Endothelial cell of umbilical vein (primary cell): ENCODE results near the gene CTSH. TPM values are rescaled to one million over a fixed set of nuclear protein-coding genes. Genes with fewer than 3 reads are reported as not detected.

Experiments used
- BruUV-seq: library from RNA; stranded (reverse); fragments of 400-500 nt; replicated peaks from 2 replicates; lab custom pipeline; 2021; lab: Mats Ljungman, UMichigan
- CTCF ChIA-PET: fragments of 300-600, 350-600 bp; sonication (Branson Sonifier 250); formaldehyde crosslinking; loops from one replicate; lab custom pipeline; 2021; ENCODE audit warnings: antibody characterized with exemption, inconsistent platforms; lab: Charles Lee
- POLR2A ChIA-PET: fragments of 300-600, 350-600 bp; sonication (Branson Sonifier 250); formaldehyde crosslinking; loops from one replicate; lab custom pipeline; 2021; ENCODE audit warnings: antibody characterized with exemption, inconsistent platforms; lab: Charles Lee
- DNase-seq: peaks from one replicate; pipeline ENCODE4 v3.0.0-alpha.2; 2011; ENCODE audit warnings: low read depth, low spot score
- FAIRE-seq: peaks from 2 replicates; lab custom pipeline; 2011; peaks lifted over from hg19 to GRCh38; lab: Jason Lieb, UNC
- H2AFZ ChIP-seq: 2 replicates; pipeline ENCODE4 v1.6.0; 2012; ENCODE audit warnings: low read depth, low read length, control low read depth, inconsistent platforms
- H3K27ac ChIP-seq: 2 replicates; pipeline ENCODE4 v1.5.1; 2011; ENCODE audit warnings: low read depth, mild to moderate bottlenecking, control low read depth, low read length, moderate library complexity; ENCODE audit not compliant: insufficient read depth
- H3K27me3 ChIP-seq, 2 experiments: 2 replicates each; pipeline versions ENCODE4 v1.6.0 to v1.6.1; 2011; ENCODE audit warnings: low read length in 2 of 2, mixed read lengths in 1 of 2; ENCODE audit not compliant: control insufficient read depth in 2 of 2, insufficient read depth in 2 of 2
- H3K36me3 ChIP-seq, 2 experiments: 2 replicates in 1 of 2; 3 replicates in 1 of 2; pipeline ENCODE4 v1.5.1; 2011; ENCODE audit warnings: low read length in 2 of 2, mild to moderate bottlenecking in 1 of 2, moderate library complexity in 1 of 2; ENCODE audit not compliant: control insufficient read depth in 2 of 2, insufficient read depth in 2 of 2; ENCODE audit errors: extremely low read depth in 1 of 2
- H3K4me1 ChIP-seq: 3 replicates; pipeline ENCODE4 v1.5.1; 2011; ENCODE audit warnings: mild to moderate bottlenecking, low read length; ENCODE audit not compliant: control insufficient read depth, insufficient read depth; ENCODE audit errors: extremely low read depth
- H3K4me2 ChIP-seq: 2 replicates; pipeline ENCODE4 v1.6.1; 2011; ENCODE audit warnings: low read length, control low read depth, mixed read lengths; ENCODE audit not compliant: insufficient read depth
- H3K4me3 ChIP-seq, 3 experiments: fragments of 200-600 bp in 1 of 3; sonication (generic), shearing (Covaris generic) in 1 of 3; replicated peaks in 1 of 3; 2 replicates each; pipeline ENCODE4 v1.5.1; 2011 to 2016; ENCODE audit warnings: control low read depth in 3 of 3, low read length in 3 of 3, mild to moderate bottlenecking in 2 of 3, inconsistent platforms in 1 of 3, low read depth in 1 of 3, moderate library complexity in 1 of 3; ENCODE audit not compliant: insufficient read depth in 1 of 3
- H3K79me2 ChIP-seq: 2 replicates; pipeline ENCODE4 v1.6.0; 2012; ENCODE audit warnings: low read length, inconsistent platforms; ENCODE audit not compliant: control insufficient read depth, insufficient read depth
- H3K9ac ChIP-seq: replicated peaks from 2 replicates; pipeline ENCODE3; 2011; ENCODE audit warnings: low read length, control low read depth; ENCODE audit not compliant: insufficient read depth; ENCODE audit errors: extremely low read depth
- H3K9me1 ChIP-seq: replicated peaks from 3 replicates; pipeline ENCODE4 v1.6.0; 2011; ENCODE audit warnings: mild to moderate bottlenecking, low read length; ENCODE audit not compliant: control insufficient read depth, insufficient read depth; ENCODE audit errors: extremely low read depth
- H3K9me3 ChIP-seq: replicated peaks from 2 replicates; pipeline ENCODE4 v1.5.1; 2012; ENCODE audit warnings: low read length, inconsistent platforms; ENCODE audit not compliant: control insufficient read depth, insufficient read depth
- H4K20me1 ChIP-seq: replicated peaks from 2 replicates; pipeline ENCODE3; 2011; ENCODE audit warnings: mild to moderate bottlenecking, low read length; ENCODE audit not compliant: control insufficient read depth, insufficient read depth; ENCODE audit errors: extremely low read depth
- EZH2 ChIP-seq: IDR thresholded peaks from 2 replicates; pipeline ENCODE4 v1.6.1; 2012; ENCODE audit warnings: borderline replicate concordance, low read depth, mild to moderate bottlenecking, moderate library complexity, low read length, inconsistent platforms; ENCODE audit not compliant: severe bottlenecking
- GATA2 ChIP-seq: IDR thresholded peaks from 2 replicates; pipeline ENCODE4 v1.7.0; 2011; ENCODE audit warnings: low read depth, mild to moderate bottlenecking, moderate library complexity, mixed read lengths, low read length; ENCODE audit not compliant: insufficient read length, insufficient read depth
- JUN ChIP-seq: IDR thresholded peaks from 2 replicates; pipeline ENCODE4 v1.6.1; 2011; ENCODE audit warnings: borderline replicate concordance, low read depth; ENCODE audit not compliant: insufficient read length, insufficient read depth
- MYC ChIP-seq: IDR thresholded peaks from one replicate; pipeline ENCODE4 v1.6.1; 2011; ENCODE audit warnings: mild to moderate bottlenecking, low read depth, low read length
- POLR2A ChIP-seq: IDR thresholded peaks from 2 replicates; pipeline ENCODE4 v1.6.1; 2012; ENCODE audit warnings: low read depth, mild to moderate bottlenecking, control low read depth, low read length
- dilution Hi-C: fragments of 300-500 bp; cut with MboI; formaldehyde crosslinking; loops from one replicate; pipeline ENCODE4 v1.15.0; 2019; ENCODE audit warnings: low sequenced_read_pairs; ENCODE audit not compliant: extremely low pct_ligation_motif_present
- intact Hi-C: fragments of 100-400 bp; cut with micrococcal nuclease; formaldehyde crosslinking; loops from one replicate; pipeline ENCODE4 v1.10.0; 2022
- polyA plus RNA-seq, 4 experiments: library from polyadenylated mRNA; depleted of rRNA in 3 of 4; stranded (reverse) in 3 of 4; unstranded in 1 of 4; fragments of >200 nt; gene quantifications; 2 replicates each; pipeline versions ENCODE4 v1.2.1 to v1.2.3, GENCODE V29; 2011 to 2012; ENCODE audit warnings: missing spikeins in 1 of 4
- total RNA-seq: library from RNA; stranded (reverse); gene quantifications from 2 replicates; pipeline ENCODE4 v1.2.3, GENCODE V29; 2021
- TF ChIP-seq, protein P1 (sequence below): IDR thresholded peaks from 2 replicates; pipeline ENCODE4 v1.6.1; 2011; ENCODE audit not compliant: insufficient read depth, insufficient read length
- TF ChIP-seq, protein P2 (sequence below), 2 donors: IDR thresholded peaks; 1 replicate in 1 of 2; 2 replicates in 1 of 2; pipeline ENCODE4 v1.5.1; 2011; ENCODE audit warnings: low read length in 2 of 2, mild to moderate bottlenecking in 2 of 2, moderate library complexity in 2 of 2, control low read depth in 1 of 2, inconsistent platforms in 1 of 2, low read depth in 1 of 2; ENCODE audit not compliant: insufficient read depth in 1 of 2; ENCODE audit errors: extremely low read depth in 1 of 2

Gene CTSH
- total and polyA plus RNA-seq, 2 donors (not counting 3 experiments of a cell fraction or from before 2014, with no cell fraction given), result 7.0 to 7.4 TPM

- no peak for DNase-seq
- no peak overlapping the region for H3K9ac ChIP-seq
- BruUV-seq, result no TSS peak
- FAIRE-seq, result no peak
- no peaks in the 10 kb centered on the region for H3K79me2 ChIP-seq
- peaks cover 18 to 25% of the 10 kb centered on the region in 2 experiments for H3K36me3 ChIP-seq
- H3K27ac ChIP-seq, result no peak overlapping the region
- CTCF ChIA-PET, result interaction anchor here (0.7 to 2.5 kb wide), 4 partner anchors 15 to 85 kb away, joined by 3 to 10 read pairs (median 4); no protein-coding TSS in a partner anchor
- dilution Hi-C loops (no loop called here), intact Hi-C loops (no loop called here)
- no peaks in the 10 kb centered on the region for H3K4me1 ChIP-seq
- H2AFZ ChIP-seq, result no peak overlapping the region
- TF ChIP-seq JUN, result no peak
- TF ChIP-seq, protein P1, sequence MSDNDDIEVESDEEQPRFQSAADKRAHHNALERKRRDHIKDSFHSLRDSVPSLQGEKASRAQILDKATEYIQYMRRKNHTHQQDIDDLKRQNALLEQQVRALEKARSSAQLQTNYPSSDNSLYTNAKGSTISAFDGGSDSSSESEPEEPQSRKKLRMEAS, result no peak
- TF ChIP-seq, protein P2, sequence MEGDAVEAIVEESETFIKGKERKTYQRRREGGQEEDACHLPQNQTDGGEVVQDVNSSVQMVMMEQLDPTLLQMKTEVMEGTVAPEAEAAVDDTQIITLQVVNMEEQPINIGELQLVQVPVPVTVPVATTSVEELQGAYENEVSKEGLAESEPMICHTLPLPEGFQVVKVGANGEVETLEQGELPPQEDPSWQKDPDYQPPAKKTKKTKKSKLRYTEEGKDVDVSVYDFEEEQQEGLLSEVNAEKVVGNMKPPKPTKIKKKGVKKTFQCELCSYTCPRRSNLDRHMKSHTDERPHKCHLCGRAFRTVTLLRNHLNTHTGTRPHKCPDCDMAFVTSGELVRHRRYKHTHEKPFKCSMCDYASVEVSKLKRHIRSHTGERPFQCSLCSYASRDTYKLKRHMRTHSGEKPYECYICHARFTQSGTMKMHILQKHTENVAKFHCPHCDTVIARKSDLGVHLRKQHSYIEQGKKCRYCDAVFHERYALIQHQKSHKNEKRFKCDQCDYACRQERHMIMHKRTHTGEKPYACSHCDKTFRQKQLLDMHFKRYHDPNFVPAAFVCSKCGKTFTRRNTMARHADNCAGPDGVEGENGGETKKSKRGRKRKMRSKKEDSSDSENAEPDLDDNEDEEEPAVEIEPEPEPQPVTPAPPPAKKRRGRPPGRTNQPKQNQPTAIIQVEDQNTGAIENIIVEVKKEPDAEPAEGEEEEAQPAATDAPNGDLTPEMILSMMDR (IDR thresholded peaks at IDR 0.05; ENCODE audit: extremely low read depth in 1 of 2, insufficient read depth in 1 of 2, low read depth in 1 of 2, low read length in 2 of 2), result no peak
- TF ChIP-seq MYC, result no peak
- H3K9me1 ChIP-seq, result no peaks in the 10 kb centered on the region
- H3K4me2 ChIP-seq, result no peak overlapping the region
- no peaks in the 10 kb centered on the region for H3K9me3 ChIP-seq
- POLR2A ChIA-PET, result no interaction called here
- no peaks in the 10 kb centered on the region for H3K27me3 ChIP-seq
- H4K20me1 ChIP-seq, result no peaks in the 10 kb centered on the region
- no peak overlapping the region for H3K4me3 ChIP-seq
These were observed 22.3 kb downstream of the CTSH start for GRCh38 chr15:78922527-78922926.

DNA sequence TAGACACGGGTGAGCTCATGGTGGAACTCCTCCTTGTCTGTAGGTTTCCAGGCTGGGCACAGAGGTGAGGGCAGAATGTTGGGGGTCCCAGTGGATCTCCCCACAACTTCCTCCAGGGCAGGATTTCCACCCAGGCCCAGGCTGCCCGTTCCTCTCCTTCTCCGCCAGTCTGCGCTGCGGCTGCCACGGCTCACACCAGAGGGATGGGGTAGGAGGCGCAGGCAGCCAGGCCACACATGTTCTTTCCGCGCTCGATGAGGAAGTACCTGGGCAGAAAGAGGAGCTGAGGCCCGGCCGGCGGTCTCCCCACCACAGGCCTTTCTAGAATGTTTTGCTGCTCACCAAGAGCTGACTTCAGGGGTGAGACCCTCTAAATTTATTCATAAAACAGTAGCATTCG lies 22.9 kb downstream of the CTSH start:
- H3K9me1 ChIP-seq, result no peaks in the 10 kb centered on the region
- ChIA-PET POLR2A (no interaction called here), CTCF (interaction anchor here (0.7 to 3.4 kb wide), 5 partner anchors 13 to 85 kb away, joined by 3 to 16 read pairs (median 5); no protein-coding TSS in a partner anchor)
- TF ChIP-seq MYC (no peak), GATA2 (no peak), POLR2A (no peak), EZH2 (no peak)
- no peaks in the 10 kb centered on the region for H3K27me3 ChIP-seq
- dilution Hi-C loops, result no loop called here
- DNase-seq (no peak), FAIRE-seq (no peak)
- H2AFZ ChIP-seq, result no peak overlapping the region
- no peaks in the 10 kb centered on the region for H3K9me3 ChIP-seq
- H3K9ac ChIP-seq, result no peak overlapping the region
- no peak overlapping the region for H3K27ac ChIP-seq
- H4K20me1 ChIP-seq, result no peaks in the 10 kb centered on the region
- no peaks in the 10 kb centered on the region for H3K79me2 ChIP-seq
- no TSS peak for BruUV-seq
- intact Hi-C loops, result no loop called here
- H3K4me1 ChIP-seq, result no peaks in the 10 kb centered on the region
- H3K36me3 ChIP-seq, result peaks cover 19 to 21% of the 10 kb centered on the region in 2 experiments
- H3K4me2 ChIP-seq, result no peak overlapping the region
- H3K4me3 ChIP-seq, result no peak overlapping the region
